Dermis blood vessel endothelial cell (primary cell): ENCODE data around the gene PLSCR5. TPM values are rescaled to one million over a fixed set of nuclear protein-coding genes. Genes with fewer than 3 reads are reported as not detected.

Experiments used
- DNase-seq: peaks from one replicate; pipeline ENCODE4 v3.0.0; 2010
- total RNA-seq: library from RNA; depleted of rRNA; stranded (reverse); fragments of >200 nt; gene quantifications from 2 replicates; pipeline ENCODE4 v1.2.3, GENCODE V29; 2014

Gene PLSCR5
- total RNA-seq, 1 donor from 2014 or later = not detected

- no peak for DNase-seq
Observed at GRCh38 chr3:146581951-146582467, 23.1 kb downstream of the PLSCR5 start.

GRCh38 chr3:146581080-146581601 is 24.0 kb downstream of the PLSCR5 start:
- DNase-seq = peak; percentile 9

GRCh38 chr3:146577662-146578061 is 27.5 kb downstream of the PLSCR5 start:
- peak; percentile 77 for DNase-seq

- DNase-seq = no peak
Observed at GRCh38 chr3:146575636-146576035, 29.5 kb downstream of the PLSCR5 start.

GRCh38 chr3:146574173-146574572 is 31.0 kb downstream of the PLSCR5 start:
- no peak for DNase-seq

- DNase-seq = no peak
Observed at GRCh38 chr3:146569314-146569713, 35.8 kb downstream of the PLSCR5 start.

- DNase-seq = no peak
Observed at GRCh38 chr3:146566138-146566537, 39.0 kb downstream of the PLSCR5 start.

GRCh38 chr3:146561879-146562278 is 43.3 kb downstream of the PLSCR5 start:
- no peak for DNase-seq

GRCh38 chr3:146561463-146561862 is 43.7 kb downstream of the PLSCR5 start:
- DNase-seq = no peak

- DNase-seq = no peak
Observed at GRCh38 chr3:146560678-146561077, 44.5 kb downstream of the PLSCR5 start.

GRCh38 chr3:146559388-146559787 is 45.8 kb downstream of the PLSCR5 start:
- no peak for DNase-seq

- no peak for DNase-seq
Observed at GRCh38 chr3:146558781-146559180, 46.4 kb downstream of the PLSCR5 start.

- no peak for DNase-seq
Observed at GRCh38 chr3:146557745-146558144, 47.4 kb downstream of the PLSCR5 start.

GRCh38 chr3:146555311-146555710 is 49.8 kb downstream of the PLSCR5 start:
- no peak for DNase-seq

- DNase-seq = no peak
Observed at GRCh38 chr3:146554151-146554760, 50.9 kb downstream of the PLSCR5 start.

GRCh38 chr3:146550743-146551510 is 54.2 kb downstream of the PLSCR5 start:
- DNase-seq = peak; percentile 25

GRCh38 chr3:146550070-146550615 is 55.0 kb downstream of the PLSCR5 start:
- DNase-seq = no peak

GRCh38 chr3:146547235-146547835 is 57.8 kb downstream of the PLSCR5 start:
- DNase-seq = no peak

- no peak for DNase-seq
Observed at GRCh38 chr3:146546366-146546965, 58.7 kb downstream of the PLSCR5 start.

- no peak for DNase-seq
Observed at GRCh38 chr3:146544929-146545528, 60.1 kb downstream of the PLSCR5 start.

- DNase-seq = peak; percentile 98
Observed at GRCh38 chr3:146544002-146544928, 60.9 kb downstream of the PLSCR5 start, which contains the start of gene PLSCR1. TSS of gene PLSCR1 (minus strand) at chr3:146544607. CDS start at chr3:146536552, 8,055 bp downstream.
